Vagina (tissue), 2 donors: ENCODE measurements around the gene DTX1. TPM values are rescaled to one million over a fixed set of nuclear protein-coding genes. Genes with fewer than 3 reads are reported as not detected.

Experiments
- DNase-seq, 2 donors: peaks; one replicate each; pipeline ENCODE4 v3.0.0-alpha.2; 2017; ENCODE audit errors: extremely low spot score in 2 of 2
- H3K27ac ChIP-seq: fragments of 200-600 bp; sonication (generic); one replicate; pipeline ENCODE4 v1.5.1; 2019
- H3K27me3 ChIP-seq: fragments of 200-600 bp; sonication (generic); one replicate; pipeline ENCODE4 v1.5.1; 2019
- H3K36me3 ChIP-seq, 2 donors: fragments of 200-600 bp; sonication (generic); one replicate each; pipeline ENCODE4 v1.5.1; 2017 to 2019
- H3K4me1 ChIP-seq: fragments of 200-600 bp; sonication (generic); one replicate; pipeline ENCODE4 v1.5.1; 2019
- H3K4me3 ChIP-seq, 2 donors: fragments of 200-600 bp; sonication (generic); 1 replicate in 1 of 2; 2 replicates in 1 of 2; pipeline ENCODE4 v1.5.1; 2016 to 2019
- H3K9me3 ChIP-seq: fragments of 200-600 bp; sonication (generic); one replicate; pipeline ENCODE4 v1.5.1; 2019
- CTCF ChIP-seq, 3 experiments: fragments of 450-650 bp in 2 of 3; fragments of 200-600 bp in 1 of 3; sonication (generic) in 1 of 3; IDR thresholded peaks; one replicate each; pipeline ENCODE4 v1.5.1; 2017 to 2019; ENCODE audit warnings: antibody characterized with exemption in 3 of 3, mild to moderate bottlenecking in 2 of 3, moderate library complexity in 2 of 3
- POLR2A ChIP-seq, 2 donors: fragments of 450-650 bp; IDR thresholded peaks; one replicate each; pipeline ENCODE4 v1.6.1; 2017; ENCODE audit warnings: antibody characterized with exemption in 2 of 2, mild to moderate bottlenecking in 2 of 2, moderate library complexity in 2 of 2
- POLR2AphosphoS5 ChIP-seq, 2 donors: sonication (generic); formaldehyde crosslinking; IDR thresholded peaks; one replicate each; pipeline ENCODE4 v1.9.0; 2017; ENCODE audit warnings: antibody characterized with exemption in 2 of 2, mild to moderate bottlenecking in 2 of 2, low read depth in 1 of 2; ENCODE audit not compliant: insufficient read depth in 1 of 2
- intact Hi-C: fragments of 100-400 bp; cut with DNase I; formaldehyde crosslinking; loops from one replicate; pipeline ENCODE4 v1.15.1; 2023
- total RNA-seq: library from RNA; depleted of rRNA; stranded (reverse); fragments of >200 nt; gene quantifications from one replicate; pipeline ENCODE4 v1.2.3, GENCODE V29; 2016

Gene DTX1
- total RNA-seq, 1 donor from 2014 or later = 8.3 TPM

GRCh38 chr12:113039911-113040445 lies 16.6 kb upstream of the DTX1 start:
- no peaks in the 10 kb centered on the region for H3K27me3 ChIP-seq
- TF ChIP-seq POLR2A (IDR thresholded peaks at IDR 0.05) (no peak), CTCF (IDR thresholded peaks at IDR 0.05) (no peak), POLR2AphosphoS5 (IDR thresholded peaks at IDR 0.05; ENCODE audit: insufficient read depth in 1 of 2, low read depth in 1 of 2) (no peak)
- intact Hi-C loops = no loop called here
- no peaks in the 10 kb centered on the region for H3K9me3 ChIP-seq
- H3K27ac ChIP-seq = no peak overlapping the region
- H3K36me3 ChIP-seq = no peaks in the 10 kb centered on the region
- H3K4me3 ChIP-seq = no peak overlapping the region
- DNase-seq = no peak
- H3K4me1 ChIP-seq = peaks cover 14% of the 10 kb centered on the region

GRCh38 chr12:113040722-113041171 lies 15.8 kb upstream of the DTX1 start:
- peak in 1 of 2 donors; percentile 91 for DNase-seq
- no peak for TF ChIP-seq POLR2A (IDR thresholded peaks at IDR 0.05)
- no peak for TF ChIP-seq CTCF (IDR thresholded peaks at IDR 0.05)
- peak; percentile 17 to 60 for TF ChIP-seq POLR2AphosphoS5 (IDR thresholded peaks at IDR 0.05; ENCODE audit: insufficient read depth in 1 of 2, low read depth in 1 of 2)

GRCh38 chr12:113041560-113041959 lies 15.0 kb upstream of the DTX1 start:
- Histone ChIP-seq H3K27me3 (no peaks in the 10 kb centered on the region), H3K4me1 (peaks cover 14% of the 10 kb centered on the region), H3K9me3 (no peaks in the 10 kb centered on the region), H3K36me3 (no peaks in the 10 kb centered on the region), H3K4me3 (no peak overlapping the region), H3K27ac (no peak overlapping the region)
- intact Hi-C loops = no loop called here
- TF ChIP-seq POLR2AphosphoS5 (IDR thresholded peaks at IDR 0.05; ENCODE audit: insufficient read depth in 1 of 2, low read depth in 1 of 2) (no peak), POLR2A (IDR thresholded peaks at IDR 0.05) (no peak), CTCF (IDR thresholded peaks at IDR 0.05) (no peak)
- DNase-seq = no peak

More at GRCh38 chr12:113040722-113041171, 15.8 kb upstream of the DTX1 start:
- H3K27me3 ChIP-seq = no peaks in the 10 kb centered on the region
- H3K4me3 ChIP-seq = no peak overlapping the region
- no peak overlapping the region for H3K27ac ChIP-seq
- H3K36me3 ChIP-seq = no peaks in the 10 kb centered on the region
- intact Hi-C loops = no loop called here
- H3K9me3 ChIP-seq = no peaks in the 10 kb centered on the region
- peaks cover 14% of the 10 kb centered on the region for H3K4me1 ChIP-seq

GRCh38 chr12:113043240-113043639 lies 13.3 kb upstream of the DTX1 start:
- H3K36me3 ChIP-seq = no peaks in the 10 kb centered on the region
- H3K27me3 ChIP-seq = no peaks in the 10 kb centered on the region
- intact Hi-C loops = no loop called here
- no peaks in the 10 kb centered on the region for H3K9me3 ChIP-seq
- H3K27ac ChIP-seq = no peak overlapping the region
- DNase-seq = no peak
- H3K4me1 ChIP-seq = peaks cover 14% of the 10 kb centered on the region
- H3K4me3 ChIP-seq = no peak overlapping the region
- no peak for TF ChIP-seq POLR2A (IDR thresholded peaks at IDR 0.05)
- TF ChIP-seq CTCF (IDR thresholded peaks at IDR 0.05) = no peak
- TF ChIP-seq POLR2AphosphoS5 (IDR thresholded peaks at IDR 0.05; ENCODE audit: insufficient read depth in 1 of 2, low read depth in 1 of 2) = no peak

- no peaks in the 10 kb centered on the region for H3K27me3 ChIP-seq
- TF ChIP-seq POLR2AphosphoS5 (IDR thresholded peaks at IDR 0.05; ENCODE audit: insufficient read depth in 1 of 2, low read depth in 1 of 2) (no peak), POLR2A (IDR thresholded peaks at IDR 0.05) (no peak), CTCF (IDR thresholded peaks at IDR 0.05) (no peak)
- intact Hi-C loops = no loop called here
- no peak for DNase-seq
- no peaks in the 10 kb centered on the region for H3K36me3 ChIP-seq
- H3K27ac ChIP-seq = no peak overlapping the region
- no peaks in the 10 kb centered on the region for H3K9me3 ChIP-seq
- H3K4me1 ChIP-seq = peaks cover 14% of the 10 kb centered on the region
- no peak overlapping the region for H3K4me3 ChIP-seq
These were observed 12.0 kb upstream of the DTX1 start for GRCh38 chr12:113044516-113044915.
